ENCODE measurements around the gene DPM2.

The DPM2 gene

DNA sequence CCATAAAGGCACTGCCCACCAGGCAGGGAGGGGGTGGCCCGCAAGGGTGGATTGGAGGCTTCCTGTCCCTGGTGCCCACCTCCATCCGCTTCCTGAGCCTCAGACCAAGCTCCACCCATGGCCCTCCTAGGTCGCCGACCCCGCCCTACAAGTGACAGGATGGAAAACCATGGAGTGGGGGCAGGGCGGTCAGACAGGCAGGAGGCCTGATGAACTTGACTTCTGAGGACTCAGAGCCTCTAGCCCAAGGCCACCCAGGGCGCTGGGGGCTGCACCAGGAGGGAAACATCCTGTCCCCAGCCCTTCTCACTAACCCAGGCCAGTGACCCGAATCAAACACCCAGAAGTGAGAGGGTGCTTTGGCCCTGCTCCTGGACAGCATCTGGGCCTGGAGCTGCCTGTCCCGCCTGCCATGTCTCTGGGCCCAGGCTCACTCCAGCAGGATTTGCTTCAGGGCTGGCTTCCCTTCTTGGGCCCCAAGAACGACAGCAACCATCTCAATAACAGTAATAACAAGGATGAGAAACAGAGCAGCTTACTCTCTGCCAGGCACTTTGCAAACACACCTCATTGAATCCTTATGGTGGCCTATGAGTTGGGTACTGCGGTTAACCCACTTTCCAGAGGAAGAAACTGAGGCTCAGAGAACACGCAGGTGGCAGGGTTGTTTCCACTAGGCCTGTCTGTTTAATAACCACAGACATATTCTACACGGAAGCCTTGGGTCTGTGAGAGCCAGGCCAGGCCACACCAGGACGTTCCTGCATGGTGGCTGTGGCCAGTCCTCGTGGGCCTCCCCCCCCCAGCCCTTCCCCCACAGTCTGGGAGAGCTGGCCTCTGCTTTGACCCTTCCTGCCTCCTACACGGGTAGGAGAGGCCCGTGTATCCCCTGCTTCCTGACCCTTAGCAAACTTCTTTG, 33.8 kb downstream of the DPM2 start:
- Histone ChIP-seq H3K27ac (ENCODE audit: low read depth, low read length) (no peak overlapping the region), H3K23ac (ENCODE audit: low read length) (no peak overlapping the region), H2AFZ (ENCODE audit: insufficient read depth, low read length, poor library complexity) (no peak overlapping the region), H3K18ac (ENCODE audit: low read length) (no peak overlapping the region), H3K9me3 (ENCODE audit: insufficient read depth, low read depth, low read length) (no peaks in the 10 kb centered on the region), H3K9ac (ENCODE audit: low read length) (no peak overlapping the region), H3K14ac (ENCODE audit: low read length) (no peak overlapping the region), H3K27me3 (ENCODE audit: insufficient read depth, low read length) (no peaks in the 10 kb centered on the region), H2BK120ac (ENCODE audit: insufficient read depth, low read length, poor library complexity) (no peak overlapping the region), H3K4ac (ENCODE audit: low read depth, low read length) (no peak overlapping the region), H4K8ac (ENCODE audit: low read depth, low read length) (no peak overlapping the region), H3K4me2 (ENCODE audit: low read length) (no peak overlapping the region), H3K79me1 (ENCODE audit: low read length) (peaks cover 9% of the 10 kb centered on the region), H3K79me2 (ENCODE audit: control insufficient read depth, insufficient read depth, low read length, poor library complexity) (peaks cover 4% of the 10 kb centered on the region), H4K12ac (ENCODE audit: low read depth, low read length) (no peak overlapping the region), H4K91ac (ENCODE audit: low read depth, low read length) (no peak overlapping the region), H3K36me3 (ENCODE audit: control insufficient read depth in 1 of 2, insufficient read depth in 2 of 2, low read length in 2 of 2) (no peaks in the 10 kb centered on the region), H2AK5ac (ENCODE audit: low read length) (no peak overlapping the region), H3K4me3 (ENCODE audit: low read depth, low read length) (no peak overlapping the region), H2BK5ac (ENCODE audit: low read depth, low read length, poor library complexity) (no peak overlapping the region), H2BK12ac (ENCODE audit: low read length) (no peak overlapping the region), H3K4me1 (ENCODE audit: control insufficient read depth in 1 of 2, insufficient read depth in 2 of 2, low read length in 2 of 2) (peaks cover 13 to 16% of the 10 kb centered on the region in 2 experiments)
- WGBS (ENCODE audit: extremely low coverage, insufficient coverage, insufficient read length) = no CpG with 5 or more reads among the region's 17 CpGs
- no peak for DNase-seq

DNA sequence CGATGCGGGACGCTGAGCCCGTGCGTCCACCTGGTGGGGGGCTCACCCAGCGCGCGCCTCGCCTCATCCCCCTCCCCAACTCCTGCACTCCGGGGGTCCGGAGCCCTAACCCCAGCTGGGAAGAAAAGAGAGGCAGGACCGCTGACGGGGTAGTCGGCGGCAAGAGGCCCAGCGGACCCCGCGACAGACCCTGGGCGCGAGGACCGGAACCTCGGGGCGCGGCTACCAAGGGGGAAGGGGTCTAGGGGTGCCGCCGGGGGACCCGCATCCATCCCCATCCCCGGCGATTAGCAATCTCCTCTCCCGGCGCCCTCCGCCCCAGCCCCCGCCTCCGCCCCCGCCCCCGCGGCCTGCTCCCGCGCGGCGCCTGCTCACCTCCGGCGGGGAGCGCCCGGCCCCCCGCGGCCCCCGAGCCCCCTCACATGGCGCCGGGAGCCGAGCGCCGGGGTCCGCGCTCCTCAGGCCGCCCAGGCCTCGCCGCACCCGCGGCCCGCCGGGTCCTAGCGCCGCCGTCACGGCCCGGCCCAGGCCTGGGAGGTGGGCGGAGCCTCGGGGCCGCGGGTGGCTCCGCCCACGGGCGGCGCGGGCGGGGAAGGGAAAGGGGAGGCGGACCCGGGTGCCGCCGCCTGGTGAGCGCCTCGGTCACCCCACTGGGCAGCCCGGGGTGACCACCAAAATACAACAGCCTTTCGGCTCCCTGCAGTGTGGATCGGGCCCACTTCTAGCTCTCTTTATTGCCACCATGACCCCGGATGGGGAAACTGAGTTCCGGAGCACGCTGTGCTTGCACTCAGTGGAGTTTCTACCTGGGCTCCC, 38.3 kb downstream of the DPM2 start, which contains the start of gene ST6GALNAC6:
Gene ST6GALNAC6, minus strand, starts transcription at position 476 of the 816 bp plus-strand sequence. CDS start 1,622 bp downstream, outside the sequence.
- peak; percentile 48 to 79 for DNase-seq
- peak within 1 kb of the TSS; percentile 77 for H3K14ac ChIP-seq (ENCODE audit: low read length)
- H3K27ac ChIP-seq (ENCODE audit: low read depth, low read length) = no peak within 1 kb of the TSS
- peak within 1 kb of the TSS; percentile 68 for H2BK120ac ChIP-seq (ENCODE audit: insufficient read depth, low read length, poor library complexity)
- H3K4me3 ChIP-seq (ENCODE audit: low read depth, low read length) = peak within 1 kb of the TSS; percentile 81
- H3K4ac ChIP-seq (ENCODE audit: low read depth, low read length) = peak within 1 kb of the TSS; percentile 31
- H3K4me2 ChIP-seq (ENCODE audit: low read length) = peak within 1 kb of the TSS; percentile 97
- H3K4me1 ChIP-seq (ENCODE audit: control insufficient read depth in 1 of 2, insufficient read depth in 2 of 2, low read length in 2 of 2) = peaks cover 14 to 26% of the 10 kb centered on the region in 2 experiments
- no peaks in the 10 kb centered on the region for H3K27me3 ChIP-seq (ENCODE audit: insufficient read depth, low read length)
- peaks cover 16 to 21% of the 10 kb centered on the region in 2 experiments for H3K36me3 ChIP-seq (ENCODE audit: control insufficient read depth in 1 of 2, insufficient read depth in 2 of 2, low read length in 2 of 2)
- WGBS (ENCODE audit: extremely low coverage, insufficient coverage, insufficient read length) = no CpG with 5 or more reads among the region's 89 CpGs
- H4K8ac ChIP-seq (ENCODE audit: low read depth, low read length) = peak within 1 kb of the TSS; percentile 84
- peak within 1 kb of the TSS; percentile 70 for H3K9ac ChIP-seq (ENCODE audit: low read length)
- no peak within 1 kb of the TSS for H3K23ac ChIP-seq (ENCODE audit: low read length)
- H2AFZ ChIP-seq (ENCODE audit: insufficient read depth, low read length, poor library complexity) = peak within 1 kb of the TSS; percentile 85
- peak within 1 kb of the TSS; percentile 75 for H4K91ac ChIP-seq (ENCODE audit: low read depth, low read length)
- H2BK12ac ChIP-seq (ENCODE audit: low read length) = peak within 1 kb of the TSS; percentile 70
- H2AK5ac ChIP-seq (ENCODE audit: low read length) = peak within 1 kb of the TSS; percentile 44
- peak within 1 kb of the TSS; percentile 48 for H3K18ac ChIP-seq (ENCODE audit: low read length)
- H3K79me2 ChIP-seq (ENCODE audit: control insufficient read depth, insufficient read depth, low read length, poor library complexity) = peaks cover 4% of the 10 kb centered on the region
- H3K79me1 ChIP-seq (ENCODE audit: low read length) = peaks cover 13% of the 10 kb centered on the region
- H2BK5ac ChIP-seq (ENCODE audit: low read depth, low read length, poor library complexity) = peak within 1 kb of the TSS; percentile 43
- peaks cover 8% of the 10 kb centered on the region for H3K9me3 ChIP-seq (ENCODE audit: insufficient read depth, low read depth, low read length)
- H4K12ac ChIP-seq (ENCODE audit: low read depth, low read length) = peak within 1 kb of the TSS; percentile 74

DNA sequence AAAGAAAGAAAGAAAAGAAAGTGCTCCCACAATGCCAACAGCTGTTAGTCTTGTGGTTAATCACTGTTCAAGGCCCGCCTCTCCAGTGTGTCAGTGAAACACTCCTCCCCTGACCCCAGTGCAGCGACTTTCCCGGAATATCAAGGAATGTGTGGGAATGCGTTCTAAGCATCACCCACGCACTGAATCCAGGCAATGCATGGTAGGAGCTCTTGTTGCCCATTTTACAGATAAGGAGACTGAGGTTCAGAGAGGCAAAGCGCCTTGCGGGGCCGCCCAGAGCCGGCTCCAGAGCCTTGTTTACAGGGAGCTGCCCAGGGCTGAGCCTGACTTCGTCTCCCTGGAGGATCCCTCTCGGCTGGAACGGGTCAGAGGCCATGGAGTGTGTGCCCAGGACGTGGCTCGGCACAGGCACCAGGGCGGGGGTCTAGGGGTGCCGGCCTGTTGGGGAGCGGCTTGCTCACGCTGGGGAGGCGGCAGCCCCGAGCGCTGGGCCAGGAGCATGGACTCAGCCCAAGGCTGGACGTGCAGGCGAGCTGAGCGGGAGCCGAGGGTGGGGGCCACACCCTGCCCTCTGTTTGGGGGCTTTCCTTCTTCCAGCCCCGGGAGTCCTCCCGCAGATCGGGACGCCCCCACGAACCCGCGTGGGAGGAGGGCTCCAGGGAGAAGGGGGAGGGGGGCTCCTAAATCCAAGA, 39.1 kb downstream of the DPM2 start:
- Histone ChIP-seq H3K4me1 (ENCODE audit: control insufficient read depth in 1 of 2, insufficient read depth in 2 of 2, low read length in 2 of 2) (peaks cover 10 to 23% of the 10 kb centered on the region in 2 experiments), H3K9ac (ENCODE audit: low read length) (peak overlapping the region; percentile 70), H3K4me2 (ENCODE audit: low read length) (peak overlapping the region; percentile 97), H3K4me3 (ENCODE audit: low read depth, low read length) (peak overlapping the region; percentile 81), H2AFZ (ENCODE audit: insufficient read depth, low read length, poor library complexity) (peak overlapping the region; percentile 73), H3K79me2 (ENCODE audit: control insufficient read depth, insufficient read depth, low read length, poor library complexity) (peaks cover 4% of the 10 kb centered on the region), H2BK120ac (ENCODE audit: insufficient read depth, low read length, poor library complexity) (peak overlapping the region; percentile 68), H3K36me3 (ENCODE audit: control insufficient read depth in 1 of 2, insufficient read depth in 2 of 2, low read length in 2 of 2) (peaks cover 23 to 29% of the 10 kb centered on the region in 2 experiments), H3K23ac (ENCODE audit: low read length) (no peak overlapping the region), H3K27me3 (ENCODE audit: insufficient read depth, low read length) (no peaks in the 10 kb centered on the region), H2AK5ac (ENCODE audit: low read length) (peak overlapping the region; percentile 44), H3K9me3 (ENCODE audit: insufficient read depth, low read depth, low read length) (peaks cover 15% of the 10 kb centered on the region), H4K91ac (ENCODE audit: low read depth, low read length) (peak overlapping the region; percentile 75), H3K18ac (ENCODE audit: low read length) (peak overlapping the region; percentile 48), H2BK5ac (ENCODE audit: low read depth, low read length, poor library complexity) (peak overlapping the region; percentile 23), H3K79me1 (ENCODE audit: low read length) (peaks cover 11% of the 10 kb centered on the region), H2BK12ac (ENCODE audit: low read length) (peak overlapping the region; percentile 70), H4K8ac (ENCODE audit: low read depth, low read length) (peak overlapping the region; percentile 84), H3K27ac (ENCODE audit: low read depth, low read length) (no peak overlapping the region), H3K4ac (ENCODE audit: low read depth, low read length) (peak overlapping the region; percentile 31), H4K12ac (ENCODE audit: low read depth, low read length) (peak overlapping the region; percentile 74), H3K14ac (ENCODE audit: low read length) (peak overlapping the region; percentile 77)
- peak; percentile 41 to 53 for DNase-seq
- no CpG with 5 or more reads among the region's 32 CpGs for WGBS (ENCODE audit: extremely low coverage, insufficient coverage, insufficient read length)
